HG03095 (cell line): Measurements from ENCODE around the gene TREM2.
"Not testable (repeated sequence)": the region's sequence is repeated elsewhere in the genome, so short reads cannot be mapped to it uniquely, and the experiment has no call there.

Experiments
- ATAC-seq: cut with Tn5 transposase; IDR thresholded peaks from one replicate; pipeline ENCODE4 v1.9.1; 2021; ENCODE audit warnings: moderate library complexity; ENCODE audit not compliant: unreplicated experiment

The TREM2 gene

GRCh38 chr6:41156001-41156400 lies 6.9 kb downstream of the TREM2 start:
- no peak for ATAC-seq

DNA sequence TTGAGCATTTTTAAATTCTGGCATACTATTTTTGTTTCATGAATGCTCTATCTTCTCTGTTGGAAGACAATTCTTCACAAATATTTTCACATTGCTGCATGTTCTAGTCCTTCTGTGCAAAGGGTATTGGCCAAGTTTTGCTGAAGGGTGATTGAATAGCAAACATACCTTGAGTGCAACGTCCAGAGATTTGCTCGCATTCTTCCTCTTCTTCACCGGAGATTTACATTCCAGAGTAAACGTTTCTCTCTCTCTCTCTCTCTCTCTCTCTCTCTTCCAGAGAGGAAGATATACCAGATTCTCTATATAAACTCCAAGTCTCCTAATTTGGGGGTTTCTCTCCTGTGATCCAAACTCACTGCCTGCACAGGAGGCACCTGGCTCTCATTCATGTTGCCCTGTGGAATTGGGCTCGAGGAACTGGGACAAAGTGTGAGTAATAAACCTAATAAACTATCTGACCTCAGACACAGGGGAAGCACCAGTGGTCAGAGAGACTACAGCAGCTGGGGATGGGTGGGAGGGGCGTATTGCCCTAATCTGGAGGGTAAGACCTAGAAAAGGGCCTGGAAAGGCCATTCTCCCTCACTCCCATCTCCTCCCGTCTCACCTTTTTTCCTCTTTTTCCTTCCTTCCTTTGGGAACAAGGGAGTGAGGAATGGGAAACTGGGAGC lies 7.6 kb downstream of the TREM2 start:
- no peak for ATAC-seq

GRCh38 chr6:41153992-41154625 lies 8.8 kb downstream of the TREM2 start, which contains the start of gene TREML1:
Gene TREML1 (minus strand): TSS chr6:41154347. CDS start chr6:41154288, 59 bp downstream.
- no peak for ATAC-seq

GRCh38 chr6:41153451-41153850 lies 9.5 kb downstream of the TREM2 start:
- ATAC-seq: no peak

DNA sequence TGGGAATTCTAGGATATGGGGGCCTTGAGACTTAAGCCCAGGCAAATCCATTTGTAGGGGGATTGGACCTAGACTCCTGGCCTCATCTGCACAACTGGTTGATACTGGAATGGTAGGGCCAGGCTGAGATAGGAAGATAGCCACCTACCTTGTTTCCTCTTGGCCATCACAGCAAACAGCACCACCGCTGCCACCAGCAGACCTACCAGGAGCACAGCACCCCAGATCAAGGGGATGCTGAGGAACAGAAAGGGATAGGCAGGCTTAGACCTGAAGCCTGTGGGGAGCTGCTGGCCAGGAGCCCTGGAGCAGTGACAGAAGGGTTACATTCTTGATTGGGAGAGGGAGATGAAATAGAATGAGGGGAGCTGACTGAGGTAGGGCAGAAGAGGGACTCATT lies 12.2 kb downstream of the TREM2 start:
- ATAC-seq: no peak

DNA sequence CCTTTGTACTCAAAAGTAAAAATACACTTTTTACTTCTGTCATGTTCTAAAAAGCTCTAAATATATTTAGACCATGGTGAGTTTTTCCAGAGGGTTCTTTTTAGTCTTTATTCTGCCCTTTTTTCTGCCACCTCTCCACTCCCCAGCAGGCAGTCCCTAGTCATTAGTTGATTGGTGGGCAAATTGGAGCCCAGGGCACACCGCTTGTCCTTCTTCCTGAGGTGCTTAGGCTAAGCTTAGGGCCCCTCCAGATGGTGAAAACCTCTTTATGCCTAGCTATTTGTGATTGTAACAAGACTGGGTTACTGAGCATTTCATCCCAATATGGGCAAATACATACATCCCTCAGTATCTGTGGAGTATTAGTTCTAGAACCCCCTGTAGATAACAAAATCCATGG lies 15.0 kb downstream of the TREM2 start:
- no peak for ATAC-seq

DNA sequence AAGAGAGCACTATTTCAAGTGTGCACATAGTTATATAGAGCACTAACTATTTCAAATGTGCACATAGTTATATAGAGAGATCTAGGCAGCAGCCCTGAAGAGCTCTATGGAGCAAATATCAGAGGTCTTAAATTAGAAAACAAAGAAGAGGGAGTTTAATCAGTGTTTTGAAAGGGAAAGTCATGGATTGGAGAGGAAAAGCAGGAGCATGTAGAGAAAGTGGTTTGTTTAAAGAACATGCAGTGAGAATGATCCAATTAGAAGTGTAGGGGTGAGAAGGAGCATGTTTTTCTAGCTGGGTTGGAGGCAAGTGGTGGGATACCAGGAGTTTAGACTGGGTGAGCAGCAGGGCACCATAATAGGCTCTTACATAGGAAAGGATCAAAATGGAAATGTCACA lies 26.0 kb downstream of the TREM2 start:
- no peak for ATAC-seq

DNA sequence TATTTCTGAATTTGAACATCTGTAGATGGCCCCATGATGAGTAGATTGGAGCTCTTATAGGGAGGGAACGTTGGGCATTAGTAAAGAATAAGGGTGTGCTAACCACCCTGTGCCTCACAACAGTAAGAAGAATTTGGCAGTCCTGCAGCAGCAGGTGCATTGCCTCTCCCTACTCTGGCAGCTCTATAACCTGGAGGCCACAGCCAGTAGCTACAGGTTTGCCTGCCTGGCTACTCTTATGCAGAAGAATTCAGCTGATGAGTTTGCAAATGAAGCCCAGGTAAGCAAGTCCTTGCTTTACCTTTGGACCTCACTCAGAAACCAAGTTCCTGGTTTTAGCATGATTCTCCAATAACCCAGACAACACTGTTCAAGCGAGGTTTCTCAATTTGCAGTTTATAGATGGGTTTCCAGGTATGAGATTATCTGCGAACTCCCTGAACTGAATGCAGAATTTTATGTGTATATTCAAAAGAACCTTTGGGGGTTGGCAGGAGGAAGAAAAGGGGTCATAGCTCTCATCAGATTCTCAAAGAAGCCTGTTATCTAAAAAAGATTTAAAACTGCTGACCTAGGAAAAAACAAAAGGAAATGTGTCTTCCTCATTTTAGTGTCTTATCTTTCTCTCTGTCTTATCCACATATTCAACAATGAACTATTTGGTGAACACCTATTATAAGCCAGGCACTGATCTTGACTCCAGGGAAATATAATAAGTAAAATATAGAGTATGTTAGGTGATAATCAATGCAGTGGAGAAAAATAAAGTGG lies 27.7 kb downstream of the TREM2 start:
- no peak for ATAC-seq

DNA sequence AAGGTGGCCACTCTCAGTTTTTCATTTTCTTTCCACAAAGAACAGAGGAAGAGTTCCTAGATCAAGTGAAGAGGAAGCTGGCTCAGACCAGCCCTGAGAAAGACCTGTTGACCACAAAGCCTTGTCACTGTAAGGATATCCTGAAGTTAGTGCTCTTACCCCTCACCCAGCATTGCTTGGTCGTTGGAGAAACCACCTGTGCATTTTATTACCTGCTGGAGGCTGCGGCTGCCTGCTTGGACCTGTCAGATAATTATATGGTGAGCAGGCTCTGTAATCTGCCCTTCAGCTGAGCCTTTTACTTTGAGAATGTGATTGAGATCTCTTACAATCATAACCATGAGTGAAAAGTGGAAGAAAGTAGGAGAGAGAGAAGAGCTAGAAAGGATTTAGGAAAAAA lies 30.7 kb downstream of the TREM2 start:
- no peak for ATAC-seq

- ATAC-seq: no peak
These were observed 37.6 kb downstream of the TREM2 start for GRCh38 chr6:41125282-41125681.

GRCh38 chr6:41122918-41123317 lies 40.0 kb downstream of the TREM2 start:
- ATAC-seq: no peak

GRCh38 chr6:41122373-41122772 lies 40.5 kb downstream of the TREM2 start:
- no peak for ATAC-seq

GRCh38 chr6:41120058-41120457 lies 42.9 kb downstream of the TREM2 start:
- no peak for ATAC-seq

GRCh38 chr6:41119508-41119907 lies 43.4 kb downstream of the TREM2 start:
- no peak for ATAC-seq

GRCh38 chr6:41115027-41115426 lies 47.9 kb downstream of the TREM2 start:
- not testable (repeated sequence) for ATAC-seq

GRCh38 chr6:41111017-41111416 lies 51.9 kb downstream of the TREM2 start:
- no peak for ATAC-seq
